ENCODE data around the gene ABCD1. TPM values are rescaled to one million over a fixed set of nuclear protein-coding genes. Genes with fewer than 3 reads are reported as not detected.
"Not testable (repeated sequence)": the region's sequence is repeated elsewhere in the genome, so short reads cannot be mapped to it uniquely, and the experiment has no call there.

ABCD1 gene
- total RNA-seq, 5 donors from 2014 or later (not counting 1 experiment from before 2014, with no cell fraction given): 6.9 to 10.7 (median 7.9) TPM

GRCh38 chrX:153726286-153727122, 1.8 kb downstream of the ABCD1 start:
- no peaks in the 10 kb centered on the region for H3K27me3 ChIP-seq (replicated peaks in 1 of 2; ENCODE audit: control insufficient read depth in 2 of 2, extremely low read depth in 1 of 2, insufficient read depth in 2 of 2, low read length in 1 of 2)
- H3K36me3 Mint-ChIP-seq: peaks cover 10% of the 10 kb centered on the region
- peak overlapping the region; percentile 53 to 70 (median 56) for H3K4me3 Mint-ChIP-seq
- H3K27ac ChIP-seq (ENCODE audit: low read length): peak overlapping the region; percentile 81
- ChIA-PET POLR2A (no interaction called here), CTCF (no interaction called here)
- no peak for ATAC-seq (replicated peaks in 1 of 4)
- peaks cover under 1 to 2% (median under 1%) of the 10 kb centered on the region in 3 donors for H3K9me3 Mint-ChIP-seq
- peaks cover 21 to 46% (median 29%) of the 10 kb centered on the region in 3 donors for H3K4me1 Mint-ChIP-seq
- H3K9me3 ChIP-seq: no peaks in the 10 kb centered on the region
- peaks cover 0 to 5% of the 10 kb centered on the region in 2 donors for H3K27me3 Mint-ChIP-seq
- 44% methylated on average over 12 of the region's 35 CpGs for WGBS (ENCODE audit: insufficient coverage)
- H3K36me3 ChIP-seq (ENCODE audit: control insufficient read depth in 2 of 2, extremely low read depth in 1 of 2, insufficient read depth in 1 of 2, low read length in 1 of 2): peaks cover 4 to 12% of the 10 kb centered on the region in 2 donors
- peaks cover 5 to 51% of the 10 kb centered on the region in 2 experiments for H3K4me1 ChIP-seq (ENCODE audit: control insufficient read depth in 1 of 2, extremely low read depth in 1 of 2, insufficient read depth in 2 of 2, low read length in 2 of 2)
- H3K4me3 ChIP-seq (ENCODE audit: control insufficient read depth in 1 of 2, extremely low read depth in 1 of 2, low read length in 1 of 2): peak overlapping the region; percentile 33 to 35
- DNase-seq: peak in 30 of 35 experiments; percentile 7 to 65 (median 33)
- peak overlapping the region; percentile 19 to 79 for H3K27ac Mint-ChIP-seq

DNA sequence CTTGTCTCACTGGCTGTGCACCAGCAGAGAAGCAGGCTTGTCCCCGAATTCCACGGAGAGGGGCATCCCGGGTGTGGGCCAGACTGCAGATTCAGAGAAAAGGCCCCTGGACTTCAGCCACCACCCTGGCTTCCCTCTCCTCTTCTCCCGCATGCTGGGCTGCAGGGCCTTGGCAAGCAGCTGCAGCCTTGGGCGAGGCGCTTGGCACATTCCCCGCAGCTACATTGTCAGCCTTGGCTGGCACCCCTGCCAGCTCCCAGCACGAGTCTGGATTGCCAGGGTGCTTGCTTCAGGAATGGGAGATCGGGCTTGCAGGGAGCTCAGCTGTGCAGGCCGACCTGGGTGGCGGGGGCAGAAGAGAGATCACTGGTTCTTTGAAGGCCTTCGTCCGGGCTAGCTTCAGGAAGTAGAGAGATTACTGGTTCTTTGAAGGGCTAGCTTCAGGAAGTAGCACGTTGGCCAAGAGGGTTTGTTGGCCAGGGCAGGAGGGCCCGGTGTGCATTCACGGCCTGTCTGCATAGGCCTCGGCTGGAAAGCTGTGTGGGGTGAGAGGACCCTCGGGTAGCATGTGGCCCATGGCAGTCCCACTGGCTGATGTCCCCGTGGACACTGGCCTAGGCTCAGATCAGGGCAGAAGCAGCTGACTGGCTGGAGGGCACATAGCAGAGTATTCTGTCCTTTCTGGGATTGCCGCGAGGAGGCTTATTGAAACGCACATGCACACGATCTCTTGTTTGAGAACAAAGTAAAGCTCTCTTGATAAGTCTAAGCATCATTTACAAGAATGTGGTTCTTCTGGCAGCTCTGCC, 2.7 kb downstream of the ABCD1 start:
- peaks cover 3 to 51% of the 10 kb centered on the region in 2 experiments for H3K4me1 ChIP-seq (ENCODE audit: control insufficient read depth in 1 of 2, extremely low read depth in 1 of 2, insufficient read depth in 2 of 2, low read length in 2 of 2)
- no peaks in the 10 kb centered on the region for H3K9me3 ChIP-seq
- H3K27ac Mint-ChIP-seq: peak overlapping the region; percentile 19 to 79
- peak overlapping the region; percentile 81 for H3K27ac ChIP-seq (ENCODE audit: low read length)
- ChIA-PET CTCF (no interaction called here), POLR2A (no interaction called here)
- H3K36me3 ChIP-seq (ENCODE audit: control insufficient read depth in 2 of 2, extremely low read depth in 1 of 2, insufficient read depth in 1 of 2, low read length in 1 of 2): peaks cover 4 to 8% of the 10 kb centered on the region in 2 donors
- WGBS (ENCODE audit: insufficient coverage): 25% methylated on average over 7 of the region's 23 CpGs
- H3K4me1 Mint-ChIP-seq: peaks cover 20 to 44% (median 27%) of the 10 kb centered on the region in 3 donors
- ATAC-seq (replicated peaks in 1 of 4) (no peak), DNase-seq (peak in 1 of 35 experiments; percentile 3)
- H3K4me3 ChIP-seq (ENCODE audit: control insufficient read depth in 1 of 2, extremely low read depth in 1 of 2, low read length in 1 of 2): peak overlapping the region in 1 of 2 donors; percentile 35
- H3K36me3 Mint-ChIP-seq: peaks cover 13% of the 10 kb centered on the region
- peaks cover 0 to 4% of the 10 kb centered on the region in 2 donors for H3K27me3 Mint-ChIP-seq
- H3K27me3 ChIP-seq (replicated peaks in 1 of 2; ENCODE audit: control insufficient read depth in 2 of 2, extremely low read depth in 1 of 2, insufficient read depth in 2 of 2, low read length in 1 of 2): no peaks in the 10 kb centered on the region
- H3K9me3 Mint-ChIP-seq: peaks cover 5 to 6% (median 5%) of the 10 kb centered on the region in 3 donors
- peak overlapping the region; percentile 53 to 70 (median 56) for H3K4me3 Mint-ChIP-seq

- H3K36me3 ChIP-seq (ENCODE audit: control insufficient read depth in 2 of 2, extremely low read depth in 1 of 2, insufficient read depth in 1 of 2, low read length in 1 of 2): peaks cover 4 to 5% of the 10 kb centered on the region in 2 donors
- DNase-seq (no peak), ATAC-seq (replicated peaks in 1 of 4) (no peak)
- Mint-ChIP-seq H3K9me3 (peaks cover 5 to 6% (median 5%) of the 10 kb centered on the region in 3 donors), H3K36me3 (peaks cover 13% of the 10 kb centered on the region), H3K27me3 (peaks cover 0 to 3% of the 10 kb centered on the region in 2 donors), H3K27ac (peak overlapping the region; percentile 19 to 28), H3K4me3 (no peak overlapping the region), H3K4me1 (peaks cover 15 to 37% (median 23%) of the 10 kb centered on the region in 3 donors)
- no peaks in the 10 kb centered on the region for H3K9me3 ChIP-seq
- ChIA-PET CTCF (no interaction called here), POLR2A (no interaction called here)
- H3K4me3 ChIP-seq (ENCODE audit: control insufficient read depth in 1 of 2, extremely low read depth in 1 of 2, low read length in 1 of 2): no peak overlapping the region
- no peaks in the 10 kb centered on the region for H3K27me3 ChIP-seq (replicated peaks in 1 of 2; ENCODE audit: control insufficient read depth in 2 of 2, extremely low read depth in 1 of 2, insufficient read depth in 2 of 2, low read length in 1 of 2)
- H3K4me1 ChIP-seq (ENCODE audit: control insufficient read depth in 1 of 2, extremely low read depth in 1 of 2, insufficient read depth in 2 of 2, low read length in 2 of 2): peaks cover 0 to 45% of the 10 kb centered on the region in 2 experiments
- no peak overlapping the region for H3K27ac ChIP-seq (ENCODE audit: low read length)
- 100% methylated on average over 2 of the region's 6 CpGs for WGBS (ENCODE audit: insufficient coverage)
Measured at GRCh38 chrX:153728095-153728494, 3.4 kb downstream of the ABCD1 start.

DNA sequence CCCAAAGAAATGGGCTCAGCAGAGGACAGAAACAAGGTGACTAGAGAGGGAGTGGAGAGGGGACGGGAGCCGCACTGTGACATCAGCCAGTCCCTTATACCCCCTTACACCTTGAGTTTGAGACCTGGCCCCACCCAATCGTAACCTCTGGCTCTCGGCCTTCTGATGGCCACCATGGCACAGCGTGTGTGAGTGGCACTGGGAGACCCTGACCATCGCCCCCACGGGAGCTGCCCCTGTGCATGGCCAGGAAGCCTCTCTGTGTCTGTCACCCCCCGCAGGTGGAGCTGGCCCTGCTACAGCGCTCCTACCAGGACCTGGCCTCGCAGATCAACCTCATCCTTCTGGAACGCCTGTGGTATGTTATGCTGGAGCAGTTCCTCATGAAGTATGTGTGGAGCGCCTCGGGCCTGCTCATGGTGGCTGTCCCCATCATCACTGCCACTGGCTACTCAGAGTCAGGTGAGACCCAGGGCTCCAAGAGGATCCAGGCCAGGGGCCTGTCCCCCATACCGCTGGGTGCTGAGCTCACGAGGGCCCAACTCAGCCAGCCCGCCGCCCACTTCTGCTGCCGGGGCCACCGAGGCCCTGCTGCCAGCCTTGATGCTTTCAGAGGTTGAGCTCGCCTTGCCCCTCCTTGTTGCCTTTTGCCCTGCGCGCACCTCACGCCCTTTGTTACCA, 4.4 kb downstream of the ABCD1 start:
- H3K27ac ChIP-seq (ENCODE audit: low read length): no peak overlapping the region
- no peak overlapping the region for H3K4me3 ChIP-seq (ENCODE audit: control insufficient read depth in 1 of 2, extremely low read depth in 1 of 2, low read length in 1 of 2)
- peaks cover 0 to 41% of the 10 kb centered on the region in 2 experiments for H3K4me1 ChIP-seq (ENCODE audit: control insufficient read depth in 1 of 2, extremely low read depth in 1 of 2, insufficient read depth in 2 of 2, low read length in 2 of 2)
- WGBS (ENCODE audit: insufficient coverage): 94% methylated on average over 12 of the region's 23 CpGs
- Mint-ChIP-seq H3K27ac (peak overlapping the region; percentile 55 to 64), H3K4me1 (peaks cover 15 to 33% (median 23%) of the 10 kb centered on the region in 3 donors), H3K4me3 (no peak overlapping the region), H3K36me3 (peaks cover 13% of the 10 kb centered on the region), H3K27me3 (peaks cover 0 to 3% of the 10 kb centered on the region in 2 donors), H3K9me3 (peaks cover 5 to 6% (median 5%) of the 10 kb centered on the region in 3 donors)
- H3K9me3 ChIP-seq: no peaks in the 10 kb centered on the region
- no peaks in the 10 kb centered on the region for H3K27me3 ChIP-seq (replicated peaks in 1 of 2; ENCODE audit: control insufficient read depth in 2 of 2, extremely low read depth in 1 of 2, insufficient read depth in 2 of 2, low read length in 1 of 2)
- ATAC-seq (replicated peaks in 1 of 4) (no peak), DNase-seq (no peak)
- H3K36me3 ChIP-seq (ENCODE audit: control insufficient read depth in 2 of 2, extremely low read depth in 1 of 2, insufficient read depth in 1 of 2, low read length in 1 of 2): peaks cover 4 to 5% of the 10 kb centered on the region in 2 donors
- POLR2A ChIA-PET: no interaction called here
- CTCF ChIA-PET: no interaction called here

GRCh38 chrX:153730115-153730514, 5.5 kb downstream of the ABCD1 start:
- H3K27ac Mint-ChIP-seq; H3K4me3 Mint-ChIP-seq; POLR2A ChIA-PET; H3K4me3 ChIP-seq (ENCODE audit: control insufficient read depth in 1 of 2, extremely low read depth in 1 of 2, low read length in 1 of 2); ATAC-seq (replicated peaks in 1 of 4); DNase-seq; H3K27ac ChIP-seq (ENCODE audit: low read length); H3K36me3 ChIP-seq (ENCODE audit: control insufficient read depth in 2 of 2, extremely low read depth in 1 of 2, insufficient read depth in 1 of 2, low read length in 1 of 2); H3K9me3 Mint-ChIP-seq; H3K27me3 Mint-ChIP-seq; CTCF ChIA-PET; H3K9me3 ChIP-seq; H3K27me3 ChIP-seq (replicated peaks in 1 of 2; ENCODE audit: control insufficient read depth in 2 of 2, extremely low read depth in 1 of 2, insufficient read depth in 2 of 2, low read length in 1 of 2): not testable (repeated sequence)
- Mint-ChIP-seq H3K4me1 (peaks cover 15 to 38% (median 23%) of the 10 kb centered on the region in 3 donors), H3K36me3 (peaks cover 17% of the 10 kb centered on the region)
- peaks cover 0 to 38% of the 10 kb centered on the region in 2 experiments for H3K4me1 ChIP-seq (ENCODE audit: control insufficient read depth in 1 of 2, extremely low read depth in 1 of 2, insufficient read depth in 2 of 2, low read length in 2 of 2)
- whole genome bisulfite sequencing (ENCODE audit: insufficient coverage): 100% methylated on average over 9 of the region's 23 CpGs
